H9 (cell line): ENCODE data around the gene TCEA2. TPM values are rescaled to one million over a fixed set of nuclear protein-coding genes. Genes with fewer than 3 reads are reported as not detected.

Source experiments
- DNase-seq: peaks from one replicate; pipeline ENCODE4 v3.0.0-alpha.2; 2017
- H2AFZ ChIP-seq: one replicate; pipeline ENCODE4 v1.6.1; 2013; ENCODE audit warnings: mild to moderate bottlenecking, low read length, control low read depth, moderate library complexity
- H2AK5ac ChIP-seq: 2 replicates; pipeline ENCODE4 v1.6.1; 2013; ENCODE audit warnings: low read length, control low read depth, mixed read lengths; ENCODE audit not compliant: insufficient read length
- H2BK120ac ChIP-seq: one replicate; pipeline ENCODE4 v1.6.1; 2013; ENCODE audit warnings: low read depth, mild to moderate bottlenecking, low read length, control low read depth, inconsistent platforms; ENCODE audit not compliant: poor library complexity, severe bottlenecking
- H2BK12ac ChIP-seq: 2 replicates; pipeline ENCODE4 v1.6.1; 2013; ENCODE audit warnings: low read length, control low read depth, mixed read lengths, low read depth; ENCODE audit not compliant: insufficient read length
- H2BK15ac ChIP-seq: 2 replicates; pipeline ENCODE4 v1.6.1; 2013; ENCODE audit warnings: low read depth, low read length, control low read depth
- H2BK20ac ChIP-seq: one replicate; pipeline ENCODE4 v1.6.1; 2013; ENCODE audit warnings: low read depth, mild to moderate bottlenecking, low read length, control low read depth, inconsistent platforms; ENCODE audit not compliant: poor library complexity, severe bottlenecking
- H2BK5ac ChIP-seq: 2 replicates; pipeline ENCODE4 v1.6.1; 2013; ENCODE audit warnings: low read length, control low read depth, mixed read lengths; ENCODE audit not compliant: insufficient read length
- H3K14ac ChIP-seq: 2 replicates; pipeline ENCODE4 v1.6.1; 2013; ENCODE audit warnings: low read length, control low read depth; ENCODE audit not compliant: insufficient read depth
- H3K18ac ChIP-seq: 2 replicates; pipeline ENCODE4 v1.6.1; 2013; ENCODE audit warnings: low read depth, mild to moderate bottlenecking, mixed read lengths, low read length, control low read depth; ENCODE audit not compliant: insufficient read length
- H3K23ac ChIP-seq: 2 replicates; pipeline ENCODE4 v1.6.1; 2013; ENCODE audit warnings: low read length, control low read depth, mixed read lengths, low read depth; ENCODE audit not compliant: insufficient read length
- H3K23me2 ChIP-seq: 2 replicates; pipeline ENCODE4 v1.6.1; 2013; ENCODE audit warnings: low read depth, mild to moderate bottlenecking, mixed read lengths, low read length, control low read depth; ENCODE audit not compliant: insufficient read length, poor library complexity, severe bottlenecking
- H3K27ac ChIP-seq: 2 replicates; pipeline ENCODE4 v1.5.1; 2013; ENCODE audit warnings: low read length, control low read depth, mixed read lengths, low read depth; ENCODE audit not compliant: insufficient read length
- H3K27me3 ChIP-seq: 2 replicates; pipeline ENCODE4 v1.6.1; 2013; ENCODE audit warnings: low read length, control low read depth, inconsistent platforms; ENCODE audit not compliant: insufficient read depth
- H3K4ac ChIP-seq: 2 replicates; pipeline ENCODE4 v1.6.1; 2013; ENCODE audit warnings: low read depth, mild to moderate bottlenecking, control low read depth, inconsistent platforms, low read length, moderate library complexity
- H3K4me1 ChIP-seq: 2 replicates; pipeline ENCODE4 v1.6.1; 2013; ENCODE audit warnings: low read length, control low read depth, inconsistent platforms; ENCODE audit not compliant: insufficient read depth
- H3K4me2 ChIP-seq: 2 replicates; pipeline ENCODE4 v1.6.1; 2013; ENCODE audit warnings: low read length, control low read depth, mixed read lengths; ENCODE audit not compliant: insufficient read length, insufficient read depth
- H3K56ac ChIP-seq: 2 replicates; pipeline ENCODE4 v1.6.1; 2013; ENCODE audit warnings: low read depth, mild to moderate bottlenecking, mixed read lengths, low read length, control low read depth; ENCODE audit not compliant: insufficient read length
- H3K79me1 ChIP-seq: 2 replicates; pipeline ENCODE4 v1.6.1; 2013; ENCODE audit warnings: low read depth, mild to moderate bottlenecking, moderate library complexity, low read length, control low read depth, inconsistent platforms; ENCODE audit not compliant: insufficient read depth, poor library complexity, severe bottlenecking
- H3K79me2 ChIP-seq: 2 replicates; pipeline ENCODE4 v1.6.1; 2013; ENCODE audit warnings: low read length, control low read depth, inconsistent platforms; ENCODE audit not compliant: insufficient read depth
- H3K9ac ChIP-seq: 2 replicates; pipeline ENCODE4 v1.6.1; 2013; ENCODE audit warnings: low read length, control low read depth, mixed read lengths; ENCODE audit not compliant: insufficient read length; ENCODE audit errors: extremely low read depth
- H3K9me3 ChIP-seq: one replicate; pipeline ENCODE4 v1.6.1; 2013; ENCODE audit warnings: low read depth, low read length, inconsistent platforms; ENCODE audit not compliant: control insufficient read depth
- H3T11ph ChIP-seq: one replicate; pipeline ENCODE4 v1.6.1; 2013; ENCODE audit warnings: mild to moderate bottlenecking, low read length, control low read depth, inconsistent platforms
- H4K20me1 ChIP-seq: one replicate; pipeline ENCODE4 v1.6.1; 2013; ENCODE audit not compliant: control insufficient read depth, insufficient read length, insufficient read depth
- H4K5ac ChIP-seq: 2 replicates; pipeline ENCODE4 v1.6.1; 2013; ENCODE audit warnings: low read depth, mild to moderate bottlenecking, mixed read lengths, low read length, control low read depth; ENCODE audit not compliant: insufficient read length
- H4K8ac ChIP-seq: replicated peaks from 2 replicates; pipeline ENCODE4 v1.6.1; 2013; ENCODE audit warnings: low read length, control low read depth, mixed read lengths, low read depth; ENCODE audit not compliant: insufficient read length
- H4K91ac ChIP-seq: 2 replicates; pipeline ENCODE4 v1.6.1; 2013; ENCODE audit warnings: low read depth, mild to moderate bottlenecking, moderate library complexity, mixed read lengths, low read length, control low read depth; ENCODE audit not compliant: insufficient read length
- H3K27ac Mint-ChIP-seq, 3 experiments: 2 replicates in 2 of 3; 3 replicates in 1 of 3; pipeline ENCODE4 v1.8.0; 2020 to 2021; ENCODE audit warnings: mixed read lengths in 3 of 3, mild to moderate bottlenecking in 1 of 3, moderate library complexity in 1 of 3
- H3K27me3 Mint-ChIP-seq: 2 replicates; pipeline ENCODE4 v1.8.0; 2021; ENCODE audit warnings: low read depth, mild to moderate bottlenecking, moderate library complexity, mixed read lengths
- H3K36me3 Mint-ChIP-seq, 3 experiments: 2 replicates in 2 of 3; 3 replicates in 1 of 3; pipeline ENCODE4 v1.8.0; 2020 to 2021; ENCODE audit warnings: low read depth in 3 of 3, mixed read lengths in 3 of 3; ENCODE audit not compliant: insufficient read depth in 1 of 3
- H3K4me1 Mint-ChIP-seq, 2 experiments: 2 replicates each; pipeline ENCODE4 v1.8.0; 2020; ENCODE audit warnings: mixed read lengths in 2 of 2
- H3K4me3 Mint-ChIP-seq, 2 experiments: 2 replicates in 1 of 2; 3 replicates in 1 of 2; pipeline ENCODE4 v1.8.0; 2020 to 2021; ENCODE audit warnings: mild to moderate bottlenecking in 2 of 2, mixed read lengths in 2 of 2, moderate library complexity in 1 of 2
- H3K9me3 Mint-ChIP-seq, 2 experiments: 2 replicates in 1 of 2; 3 replicates in 1 of 2; pipeline ENCODE4 v1.8.0; 2020; ENCODE audit warnings: mild to moderate bottlenecking in 2 of 2, mixed read lengths in 2 of 2, moderate library complexity in 1 of 2
- WGBS: extraction: QIAGEN DNeasy Blood & Tissue Kit; methylation state at CpG from one replicate; pipeline ENCODE4 v1.1.7; 2013; ENCODE audit warnings: missing lambda C conversion rate, low lambda C conversion rate, mixed read lengths; ENCODE audit not compliant: insufficient read length; ENCODE audit errors: extremely low coverage; 5-methylcytosine and 5-hydroxymethylcytosine counted together
- total RNA-seq: library from RNA; stranded (reverse); gene quantifications from 2 replicates; pipeline ENCODE4 v1.2.1, GENCODE V29; 2021
- TF ChIP-seq, protein P1 (sequence below): fragments of 200-600 bp; sonication (generic); conservative IDR thresholded peaks from 3 replicates; pipeline ENCODE4 v1.8.0; 2021; ENCODE audit warnings: antibody characterized with exemption, mild to moderate bottlenecking

TCEA2 gene
- total RNA-seq, 1 experiment from 2014 or later: 51.7 TPM

DNA sequence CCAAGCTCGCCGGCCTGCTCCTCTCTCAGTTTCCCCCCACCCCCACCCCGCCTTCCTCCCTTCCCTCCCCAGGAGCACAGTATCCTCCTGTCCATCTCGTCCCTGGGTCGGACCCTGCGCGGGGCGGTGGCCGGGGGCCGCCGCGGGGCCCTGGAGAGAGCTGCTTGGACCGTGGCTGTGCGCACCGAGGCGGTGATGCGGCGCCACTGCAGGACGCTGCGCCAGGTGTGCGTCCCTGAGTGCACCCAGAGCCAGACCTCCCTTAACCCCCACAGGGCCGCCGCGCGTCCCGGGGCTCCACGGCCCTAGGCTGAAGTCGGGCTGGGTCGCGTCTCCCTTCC, 24.8 kb upstream of the TCEA2 start:
- TF ChIP-seq, protein P1, sequence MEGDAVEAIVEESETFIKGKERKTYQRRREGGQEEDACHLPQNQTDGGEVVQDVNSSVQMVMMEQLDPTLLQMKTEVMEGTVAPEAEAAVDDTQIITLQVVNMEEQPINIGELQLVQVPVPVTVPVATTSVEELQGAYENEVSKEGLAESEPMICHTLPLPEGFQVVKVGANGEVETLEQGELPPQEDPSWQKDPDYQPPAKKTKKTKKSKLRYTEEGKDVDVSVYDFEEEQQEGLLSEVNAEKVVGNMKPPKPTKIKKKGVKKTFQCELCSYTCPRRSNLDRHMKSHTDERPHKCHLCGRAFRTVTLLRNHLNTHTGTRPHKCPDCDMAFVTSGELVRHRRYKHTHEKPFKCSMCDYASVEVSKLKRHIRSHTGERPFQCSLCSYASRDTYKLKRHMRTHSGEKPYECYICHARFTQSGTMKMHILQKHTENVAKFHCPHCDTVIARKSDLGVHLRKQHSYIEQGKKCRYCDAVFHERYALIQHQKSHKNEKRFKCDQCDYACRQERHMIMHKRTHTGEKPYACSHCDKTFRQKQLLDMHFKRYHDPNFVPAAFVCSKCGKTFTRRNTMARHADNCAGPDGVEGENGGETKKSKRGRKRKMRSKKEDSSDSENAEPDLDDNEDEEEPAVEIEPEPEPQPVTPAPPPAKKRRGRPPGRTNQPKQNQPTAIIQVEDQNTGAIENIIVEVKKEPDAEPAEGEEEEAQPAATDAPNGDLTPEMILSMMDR: no peak
- Histone ChIP-seq H3K23me2 (peaks cover 14% of the 10 kb centered on the region), H4K20me1 (no peaks in the 10 kb centered on the region), H3T11ph (no peak overlapping the region), H3K27ac (no peak overlapping the region), H3K79me1 (no peaks in the 10 kb centered on the region), H3K23ac (no peak overlapping the region), H3K27me3 (peaks cover 13% of the 10 kb centered on the region; the same call in 1 of the 2 replicates), H3K9me3 (no peaks in the 10 kb centered on the region), H3K14ac (no peak overlapping the region), H3K4me2 (peak overlapping the region; percentile 32), H4K5ac (no peak overlapping the region), H2AK5ac (no peak overlapping the region), H2BK5ac (no peak overlapping the region), H3K56ac (no peak overlapping the region), H2AFZ (no peak overlapping the region), H2BK20ac (no peak overlapping the region), H3K9ac (no peak overlapping the region), H3K18ac (no peak overlapping the region), H3K79me2 (no peaks in the 10 kb centered on the region), H4K91ac (no peak overlapping the region), H2BK15ac (no peak overlapping the region), H3K4ac (no peak overlapping the region), H2BK12ac (no peak overlapping the region), H2BK120ac (no peak overlapping the region), H3K4me1 (peaks cover 5% of the 10 kb centered on the region), H4K8ac (no peak overlapping the region)
- no CpG with 5 or more reads among the region's 30 CpGs for WGBS
- H3K4me3 Mint-ChIP-seq: peak overlapping the region; percentile 57 to 77
- peaks cover 43% of the 10 kb centered on the region for H3K27me3 Mint-ChIP-seq
- DNase-seq: peak; percentile 51
- H3K27ac Mint-ChIP-seq: no peak overlapping the region
- H3K9me3 Mint-ChIP-seq: peaks cover 0 to 2% of the 10 kb centered on the region in 2 experiments; a peak in 1 of 5 replicates
- H3K36me3 Mint-ChIP-seq: peaks cover 0 to 16% (median 13%) of the 10 kb centered on the region in 3 experiments; a peak in 5 of 7 replicates
- peaks cover 25% of the 10 kb centered on the region in 2 experiments for H3K4me1 Mint-ChIP-seq
